SK-N-SH treated with all-trans-retinoic acid at 6 μM for 48 hours (cell line): ENCODE results near the gene FIBP.
A peak's percentile ranks its signal among the peaks of the same experiment; 100 is the strongest.
"Not testable (repeated sequence)": the region's sequence is repeated elsewhere in the genome, so short reads cannot be mapped to it uniquely, and the experiment has no call there.

Source experiments
- ATAC-seq: fragments of 200-7000 bp; cut with Tn5 transposase; 3 replicates; pipeline ENCODE4 v1.9.1; 2020; ENCODE audit warnings: mild to moderate bottlenecking, moderate library complexity
- ARNTL ChIP-seq: fragments of 450-650 bp; formaldehyde crosslinking; IDR thresholded peaks from 2 replicates; pipeline ENCODE4 v1.5.0; 2020; ENCODE audit warnings: low read depth, mild to moderate bottlenecking, moderate library complexity, borderline replicate concordance
- CREB5 ChIP-seq: fragments of 250-450 bp; sonication (Bioruptor Pico); IDR thresholded peaks from 2 replicates; pipeline ENCODE4 v1.5.1; 2020; ENCODE audit warnings: low read depth, mild to moderate bottlenecking, moderate library complexity
- CSDC2 ChIP-seq: fragments of 250-450 bp; sonication (Bioruptor Pico); IDR thresholded peaks from 2 replicates; pipeline ENCODE4 v1.5.0; 2020; ENCODE audit warnings: mild to moderate bottlenecking, moderate library complexity
- CSRNP3 ChIP-seq: fragments of 250-450 bp; sonication (Bioruptor Pico); IDR thresholded peaks from 2 replicates; pipeline ENCODE4 v1.5.1; 2021; ENCODE audit warnings: mild to moderate bottlenecking, moderate library complexity
- ESRRG ChIP-seq: fragments of 250-450 bp; sonication (Bioruptor Pico); IDR thresholded peaks from 2 replicates; pipeline ENCODE4 v1.6.1; 2021; ENCODE audit warnings: mild to moderate bottlenecking
- GLIS3 ChIP-seq: fragments of 250-450 bp; sonication (Bioruptor Pico); IDR thresholded peaks from 2 replicates; pipeline ENCODE4 v1.5.0; 2020; ENCODE audit warnings: mild to moderate bottlenecking, moderate library complexity
- ISL1 ChIP-seq: fragments of 250-450 bp; sonication (Bioruptor Pico); IDR thresholded peaks from 2 replicates; pipeline ENCODE4 v2.1.2; 2022; ENCODE audit warnings: mild to moderate bottlenecking, moderate library complexity
- OSR1 ChIP-seq: fragments of 250-450 bp; sonication (Bioruptor Pico); IDR thresholded peaks from 2 replicates; pipeline ENCODE4 v1.8.0; 2022; ENCODE audit warnings: moderate library complexity, mild to moderate bottlenecking, inconsistent platforms
- PATZ1 ChIP-seq: fragments of 250-450 bp; sonication (Bioruptor Pico); IDR thresholded peaks from 2 replicates; pipeline ENCODE4 v1.8.0; 2020; ENCODE audit warnings: mild to moderate bottlenecking, moderate library complexity, borderline replicate concordance
- POU6F1 ChIP-seq: fragments of 250-450 bp; sonication (Bioruptor Pico); IDR thresholded peaks from 2 replicates; pipeline ENCODE4 v1.8.0; 2021; ENCODE audit warnings: low read depth, mild to moderate bottlenecking, moderate library complexity, borderline replicate concordance
- PPARA ChIP-seq: fragments of 250-450 bp; sonication (Bioruptor Pico); IDR thresholded peaks from 2 replicates; pipeline ENCODE4 v1.5.0; 2020; ENCODE audit warnings: mild to moderate bottlenecking, borderline replicate concordance
- RARB ChIP-seq: fragments of 250-450 bp; sonication (Bioruptor Pico); IDR thresholded peaks from 2 replicates; pipeline ENCODE4 v1.8.0; 2021; ENCODE audit warnings: mild to moderate bottlenecking, moderate library complexity
- SNAI2 ChIP-seq: fragments of 250-450 bp; sonication (Bioruptor Pico); IDR thresholded peaks from 2 replicates; pipeline ENCODE4 v1.5.0; 2020; ENCODE audit warnings: mild to moderate bottlenecking, moderate library complexity
- TCF4 ChIP-seq: fragments of 250-450 bp; sonication (Bioruptor Pico); IDR thresholded peaks from 2 replicates; pipeline ENCODE4 v1.8.0; 2021; ENCODE audit warnings: mild to moderate bottlenecking, moderate library complexity, borderline replicate concordance
- TOX ChIP-seq: fragments of 250-450 bp; sonication (Bioruptor Pico); IDR thresholded peaks from 2 replicates; pipeline ENCODE4 v1.8.0; 2021; ENCODE audit warnings: mild to moderate bottlenecking, moderate library complexity, borderline replicate concordance
- TSHZ2 ChIP-seq: fragments of 250-450 bp; sonication (Bioruptor Pico); IDR thresholded peaks from 2 replicates; pipeline ENCODE4 v1.5.0; 2020; ENCODE audit warnings: mild to moderate bottlenecking, moderate library complexity
- ZC3H10 ChIP-seq: fragments of 250-450 bp; sonication (Bioruptor Pico); IDR thresholded peaks from 2 replicates; pipeline ENCODE4 v1.5.1; 2021; ENCODE audit warnings: mild to moderate bottlenecking, moderate library complexity
- ZFP3 ChIP-seq: fragments of 250-450 bp; sonication (Bioruptor Pico); IDR thresholded peaks from 2 replicates; pipeline ENCODE4 v1.5.0; 2020; ENCODE audit warnings: mild to moderate bottlenecking, moderate library complexity
- ZFP30 ChIP-seq: fragments of 450-650 bp; formaldehyde crosslinking; IDR thresholded peaks from 2 replicates; pipeline ENCODE4 v1.5.0; 2022; ENCODE audit warnings: mild to moderate bottlenecking, moderate library complexity
- ZNF70 ChIP-seq: fragments of 450-650 bp; formaldehyde crosslinking; IDR thresholded peaks from 2 replicates; pipeline ENCODE4 v1.5.0; 2020; ENCODE audit warnings: mild to moderate bottlenecking, moderate library complexity
- ZNF8 ChIP-seq: fragments of 450-650 bp; formaldehyde crosslinking; IDR thresholded peaks from 2 replicates; pipeline ENCODE4 v1.5.0; 2020; ENCODE audit warnings: mild to moderate bottlenecking, moderate library complexity

FIBP gene

GRCh38 chr11:65892137-65892540 is 3.9 kb upstream of the FIBP start:
- ATAC-seq, result not testable (repeated sequence)

GRCh38 chr11:65891219-65892136 is 3.2 kb upstream of the FIBP start:
- peak; percentile 0; the same call in 1 of the 3 replicates for ATAC-seq
- TF ChIP-seq ARNTL (CRISPR knock-in tag) (no peak), TSHZ2 (no peak), RARB (CRISPR knock-in tag) (no peak), PATZ1 (CRISPR knock-in tag) (no peak), ZFP30 (no peak), SNAI2 (CRISPR knock-in tag) (no peak), ZFP3 (CRISPR knock-in tag) (no peak), OSR1 (CRISPR knock-in tag) (no peak), TCF4 (CRISPR knock-in tag) (no peak), TOX (CRISPR knock-in tag) (no peak), ZC3H10 (CRISPR knock-in tag) (no peak), ESRRG (CRISPR knock-in tag) (no peak), ZNF8 (CRISPR knock-in tag) (no peak), CSRNP3 (CRISPR knock-in tag) (no peak), GLIS3 (CRISPR knock-in tag) (no peak), ISL1 (CRISPR knock-in tag) (no peak), PPARA (no peak)

- peak; percentile 53 for ATAC-seq
These were observed 2.3 kb upstream of the FIBP start, which contains the start of gene CCDC85B for GRCh38 chr11:65890324-65891218. Gene CCDC85B, plus strand, starts transcription at chr11:65890673. Its CDS starts 111 bp downstream, at chr11:65890784.

More at GRCh38 chr11:65890324-65891218, 2.3 kb upstream of the FIBP start, which contains the start of gene CCDC85B:
- no peak for TF ChIP-seq CREB5 (CRISPR knock-in tag)
- no peak for TF ChIP-seq ZC3H10 (CRISPR knock-in tag)
- TF ChIP-seq ZNF8 (CRISPR knock-in tag), result no peak
- TF ChIP-seq SNAI2 (CRISPR knock-in tag), result no peak
- TF ChIP-seq POU6F1 (CRISPR knock-in tag), result no peak
- no peak for TF ChIP-seq OSR1 (CRISPR knock-in tag)
- peak; percentile 31; the same call in 1 of the 2 replicates for TF ChIP-seq ZNF70 (CRISPR knock-in tag)
- no peak for TF ChIP-seq PATZ1 (CRISPR knock-in tag)
- no peak for TF ChIP-seq CSDC2 (CRISPR knock-in tag)
- TF ChIP-seq ARNTL (CRISPR knock-in tag), result peak; percentile 96
